ENCODE data around the gene AVPR2. TPM values are rescaled to one million over a fixed set of nuclear protein-coding genes. Genes with fewer than 3 reads are reported as not detected.

AVPR2 gene
- total and polyA plus RNA-seq, 9 of the 15 experiments (the other 6 are each of a cell fraction or from before 2014, with no cell fraction given): not detected

- Histone ChIP-seq H3K36me3 (ENCODE audit: control insufficient read depth, insufficient read depth, low read length) (no peaks in the 10 kb centered on the region), H3K4me2 (ENCODE audit: insufficient read depth, low read length) (no peak overlapping the region), H3K27ac (ENCODE audit: extremely low read depth, low read depth, low read length) (no peak overlapping the region), H3K9me1 (ENCODE audit: control insufficient read depth, insufficient read depth, low read length) (no peaks in the 10 kb centered on the region), H4K20me1 (replicated peaks; ENCODE audit: control insufficient read depth, insufficient read depth, low read length) (0 out of 2 replicates have a peak, but pooled peaks cover 20% of the 10 kb centered on the region), H3K9ac (ENCODE audit: insufficient read depth in 1 of 2, low read depth in 2 of 2, low read length in 2 of 2) (no peak overlapping the region), H2AFZ (ENCODE audit: low read depth, low read length) (no peak overlapping the region), H3K27me3 (ENCODE audit: control insufficient read depth in 2 of 2, insufficient read depth in 2 of 2, low read length in 2 of 2) (peaks cover 3 to 65% of the 10 kb centered on the region in 2 experiments; a peak in 3 of 5 replicates), H3K9me3 (replicated peaks; ENCODE audit: control insufficient read depth, insufficient read depth, low read depth, low read length) (no peaks in the 10 kb centered on the region), H3K4me1 (replicated peaks in 1 of 2; ENCODE audit: control insufficient read depth in 2 of 2, insufficient read depth in 2 of 2, low read length in 2 of 2) (peaks cover 0 to 22% of the 10 kb centered on the region in 2 experiments; a peak in 2 of 5 replicates), H3K79me2 (ENCODE audit: control insufficient read depth, insufficient read depth, low read length) (no peaks in the 10 kb centered on the region), H3K4me3 (no peak overlapping the region)
- in situ Hi-C loops (cut with MboI): no loop called here
- no peak for ATAC-seq
- ChIA-PET CTCF (ENCODE audit: low intra/inter-chr PET ratio) (no interaction called here), POLR2A (no interaction called here)
- no peak for FAIRE-seq
- TF ChIP-seq GMEB1 (CRISPR knock-in tag; IDR thresholded peaks at IDR 0.05) (no peak), CSDE1 (IDR thresholded peaks at IDR 0.05) (peak in 1 of 2 experiments; percentile 64; a peak in 2 of 4 replicates), RFX1 (IDR thresholded peaks at IDR 0.05) (peak; percentile 91), ZNF644 (tag; IDR thresholded peaks at IDR 0.05; ENCODE audit: low read depth) (no peak), SMAD1 (IDR thresholded peaks at IDR 0.05; ENCODE audit: low read depth, low read length, partially characterized antibody) (no peak), NFIX (CRISPR knock-in tag; IDR thresholded peaks at IDR 0.05; ENCODE audit: low read depth) (no peak), BMI1 (IDR thresholded peaks at IDR 0.05; ENCODE audit: low read length) (peak; percentile 46; the same call in 1 of the 2 replicates), KDM1A (IDR thresholded peaks at IDR 0.05) (peak; percentile 66 to 68; a peak in 3 of 4 replicates), ARID4B (CRISPR knock-in tag; IDR thresholded peaks at IDR 0.05) (no peak), PKNOX1 (IDR thresholded peaks at IDR 0.05) (peak; percentile 29; the same call in 1 of the 2 replicates), FOXJ3 (CRISPR knock-in tag; IDR thresholded peaks at IDR 0.05) (no peak), PYGO2 (tag; IDR thresholded peaks at IDR 0.05) (no peak), BCL6 (CRISPR knock-in tag; IDR thresholded peaks at IDR 0.05) (no peak)
- DNase-seq (ENCODE audit: extremely low read depth in 1 of 4, low spot score in 3 of 4): no peak
- intact Hi-C loops (cut with micrococcal nuclease): no loop called here
- BruUV-seq (replicated peaks): no TSS peak
- 0% methylated on average over 1 of the region's 6 CpGs for WGBS (ENCODE audit: insufficient coverage, low coverage, missing lambda C conversion rate)
These were observed 33.0 kb upstream of the AVPR2 start for GRCh38 chrX:153871451-153871850.

Measured in K562 (cell line).